Liver (tissue), 9 donors: Measurements from ENCODE around the gene RSPH6A. TPM values are rescaled to one million over a fixed set of nuclear protein-coding genes. Genes with fewer than 3 reads are reported as not detected.

ENCODE experiments used
- DNase-seq: peaks from one replicate; pipeline ENCODE4 v3.0.0-alpha.2; 2017; ENCODE audit warnings: low spot score
- H3K27ac ChIP-seq, 2 donors: one replicate each; pipeline ENCODE4 v1.7.0; 2013; ENCODE audit warnings: inconsistent platforms in 2 of 2, low read length in 2 of 2, control low read depth in 1 of 2, low read depth in 1 of 2, mild to moderate bottlenecking in 1 of 2
- H3K27me3 ChIP-seq, 4 donors: one replicate each; pipeline versions ENCODE4 v1.6.1 to v1.7.0; 2013; ENCODE audit warnings: low read length in 3 of 4, inconsistent platforms in 1 of 4, mild to moderate bottlenecking in 1 of 4, moderate library complexity in 1 of 4; ENCODE audit not compliant: control insufficient read depth in 4 of 4, insufficient read depth in 4 of 4
- H3K36me3 ChIP-seq, 4 donors: one replicate each; pipeline versions ENCODE4 v1.6.1 to v1.7.0; 2013; ENCODE audit warnings: low read length in 3 of 4, mild to moderate bottlenecking in 3 of 4, low read depth in 1 of 4, moderate library complexity in 1 of 4; ENCODE audit not compliant: control insufficient read depth in 4 of 4, insufficient read depth in 3 of 4
- H3K4me1 ChIP-seq, 4 donors: one replicate each; pipeline versions ENCODE4 v1.6.1 to v1.7.0; 2013; ENCODE audit warnings: low read length in 3 of 4, mild to moderate bottlenecking in 3 of 4, moderate library complexity in 1 of 4; ENCODE audit not compliant: control insufficient read depth in 4 of 4, insufficient read depth in 4 of 4
- H3K4me3 ChIP-seq, 3 donors: one replicate each; pipeline versions ENCODE4 v1.6.1 to v1.7.0; 2013; ENCODE audit warnings: low read length in 3 of 3, control low read depth in 1 of 3, low read depth in 1 of 3, mild to moderate bottlenecking in 1 of 3
- H3K9ac ChIP-seq, 2 donors: one replicate each; pipeline ENCODE4 v1.7.0; 2013; ENCODE audit warnings: low read length in 2 of 2, mild to moderate bottlenecking in 2 of 2, moderate library complexity in 2 of 2, control low read depth in 1 of 2, low read depth in 1 of 2
- H3K9me3 ChIP-seq, 4 donors: one replicate each; pipeline versions ENCODE4 v1.6.1 to v1.7.0; 2013; ENCODE audit warnings: low read length in 3 of 4; ENCODE audit not compliant: control insufficient read depth in 4 of 4
- EGR1 ChIP-seq, 2 donors: IDR thresholded peaks; 2 replicates each; pipeline ENCODE4 v1.6.1; 2016 to 2018; ENCODE audit warnings: antibody characterized with exemption in 2 of 2, low read depth in 2 of 2
- FOXA1 ChIP-seq: IDR thresholded peaks from 2 replicates; pipeline ENCODE4 v1.6.1; 2016; ENCODE audit warnings: antibody characterized with exemption
- FOXA2 ChIP-seq: IDR thresholded peaks from 2 replicates; pipeline ENCODE4 v1.6.1; 2016; ENCODE audit warnings: antibody characterized with exemption
- GABPA ChIP-seq, 2 donors: IDR thresholded peaks in 1 of 2; conservative IDR thresholded peaks in 1 of 2; 2 replicates each; pipeline ENCODE4 v1.6.1; 2016; ENCODE audit warnings: antibody characterized with exemption in 2 of 2, mild to moderate bottlenecking in 1 of 2, moderate library complexity in 1 of 2
- HNF4A ChIP-seq, 2 donors: conservative IDR thresholded peaks; 2 replicates each; pipeline ENCODE4 v1.6.1; 2016; ENCODE audit warnings: antibody characterized with exemption in 2 of 2, mild to moderate bottlenecking in 2 of 2
- JUND ChIP-seq, 2 donors: IDR thresholded peaks; 2 replicates each; pipeline ENCODE4 v1.6.1; 2016; ENCODE audit warnings: antibody characterized with exemption in 2 of 2
- NR2F2 ChIP-seq: IDR thresholded peaks from 2 replicates; pipeline ENCODE4 v1.6.1; 2016; ENCODE audit warnings: antibody characterized with exemption
- RAD21 ChIP-seq, 2 donors: IDR thresholded peaks; 2 replicates each; pipeline ENCODE4 v1.6.1; 2016; ENCODE audit warnings: antibody characterized with exemption in 2 of 2, mild to moderate bottlenecking in 2 of 2
- RXRA ChIP-seq, 2 donors: IDR thresholded peaks; 2 replicates each; pipeline ENCODE4 v1.6.1; 2017 to 2018; ENCODE audit warnings: antibody characterized with exemption in 2 of 2, mild to moderate bottlenecking in 1 of 2
- SP1 ChIP-seq: IDR thresholded peaks from 2 replicates; pipeline ENCODE4 v1.6.1; 2018; ENCODE audit warnings: antibody characterized with exemption, mild to moderate bottlenecking
- TAF1 ChIP-seq: conservative IDR thresholded peaks from 2 replicates; pipeline ENCODE4 v1.6.1; 2016; ENCODE audit warnings: antibody characterized with exemption, mild to moderate bottlenecking
- YY1 ChIP-seq: IDR thresholded peaks from 2 replicates; pipeline ENCODE4 v1.6.1; 2016; ENCODE audit warnings: antibody characterized with exemption, mild to moderate bottlenecking
- WGBS: extraction: QIAGEN DNeasy Blood & Tissue Kit; methylation state at CpG from one replicate; pipeline ENCODE4 v1.1.7; 2013; 5-methylcytosine and 5-hydroxymethylcytosine counted together
- polyA plus RNA-seq, 2 donors: library from polyadenylated mRNA; stranded (reverse) in 1 of 2; unstranded in 1 of 2; fragments of 200-250 nt in 1 of 2; fragments of >200 nt in 1 of 2; fragmentation: Nextera tagmentation in 1 of 2; extraction: Ambion mirVana in 1 of 2; gene quantifications; one replicate each; pipeline versions ENCODE4 v1.2.1 to v1.2.3, GENCODE V29; 2013 to 2015
- total RNA-seq, 2 donors: library from RNA; depleted of rRNA; stranded (reverse); fragments of >200 nt; gene quantifications; one replicate each; pipeline ENCODE4 v1.2.3, GENCODE V29; 2014
- TF ChIP-seq, protein P1 (sequence below): IDR thresholded peaks from 2 replicates; pipeline ENCODE4 v1.6.1; 2016; ENCODE audit warnings: antibody characterized with exemption
- TF ChIP-seq, protein P2 (sequence below): IDR thresholded peaks from 2 replicates; pipeline ENCODE4 v1.6.1; 2016; ENCODE audit warnings: antibody characterized with exemption
- TF ChIP-seq, protein P3 (sequence below): fragments of 150-350 bp; IDR thresholded peaks from 2 replicates; pipeline ENCODE4 v1.5.1; 2017; ENCODE audit warnings: improper control_type of control experiment, low read depth, low read length; ENCODE audit not compliant: missing input control
- donor health status: healthy.
- donor health status: healthy.
- donor health status: healthy.
- donor health status: healthy.
- donor health status: healthy.

RSPH6A gene
- total and polyA plus RNA-seq, 4 donors: 0.08 TPM; not detected in 3

DNA sequence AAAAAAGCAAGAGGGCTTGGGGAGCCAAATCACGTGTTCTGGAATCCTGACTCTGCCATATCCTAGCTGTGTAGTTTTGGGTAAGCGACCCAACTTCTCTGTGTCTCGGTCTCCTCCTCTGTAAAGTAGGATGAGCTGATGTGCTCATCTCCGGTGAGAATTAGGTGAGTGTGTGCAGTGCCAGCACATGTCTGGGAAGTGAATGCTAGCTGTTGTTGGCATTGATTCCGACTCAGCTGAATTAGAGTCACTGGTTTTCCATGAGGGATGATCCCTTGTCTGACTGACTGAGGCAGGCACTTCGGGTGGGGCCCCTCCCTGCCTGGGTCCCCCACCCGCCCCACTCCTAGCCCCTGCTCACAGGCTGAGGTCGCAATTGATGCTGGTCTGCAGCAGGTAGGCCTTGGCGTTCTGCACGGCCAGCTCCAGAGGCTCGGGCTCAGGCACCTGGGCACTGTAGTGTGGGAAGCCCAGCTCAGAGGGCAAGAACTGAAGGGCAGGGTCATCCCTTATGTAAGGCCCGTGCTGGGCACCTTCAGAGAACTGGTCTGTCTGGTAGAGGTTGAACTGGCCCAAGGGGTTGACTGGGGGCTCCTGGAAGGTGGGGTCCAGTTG, 835 bp downstream of the RSPH6A start:
- DNase-seq: no peak
- H3K9ac ChIP-seq: no peak overlapping the region
- 84% methylated on average over 12 of the region's 12 CpGs for WGBS
- H3K27me3 ChIP-seq: no peaks in the 10 kb centered on the region
- H3K27ac ChIP-seq: no peak overlapping the region
- H3K36me3 ChIP-seq: peaks cover 0 to 7% (median 2%) of the 10 kb centered on the region in 4 donors
- H3K4me3 ChIP-seq: no peak overlapping the region
- H3K4me1 ChIP-seq: peaks cover 0 to 7% (median 0%) of the 10 kb centered on the region in 4 donors
- TF ChIP-seq, protein P1, sequence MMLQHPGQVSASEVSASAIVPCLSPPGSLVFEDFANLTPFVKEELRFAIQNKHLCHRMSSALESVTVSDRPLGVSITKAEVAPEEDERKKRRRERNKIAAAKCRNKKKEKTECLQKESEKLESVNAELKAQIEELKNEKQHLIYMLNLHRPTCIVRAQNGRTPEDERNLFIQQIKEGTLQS: no peak
- TF ChIP-seq FOXA2: no peak
- no peak for TF ChIP-seq EGR1 (IDR thresholded peaks at IDR 0.05; ENCODE audit: low read depth in 2 of 2)
- no peak for TF ChIP-seq RAD21 (IDR thresholded peaks at IDR 0.05)
- TF ChIP-seq NR2F2: no peak
- no peak for TF ChIP-seq HNF4A (conservative IDR thresholded peaks at IDR 0.05)
- no peak for TF ChIP-seq YY1
- H3K9me3 ChIP-seq: no peaks in the 10 kb centered on the region

DNA sequence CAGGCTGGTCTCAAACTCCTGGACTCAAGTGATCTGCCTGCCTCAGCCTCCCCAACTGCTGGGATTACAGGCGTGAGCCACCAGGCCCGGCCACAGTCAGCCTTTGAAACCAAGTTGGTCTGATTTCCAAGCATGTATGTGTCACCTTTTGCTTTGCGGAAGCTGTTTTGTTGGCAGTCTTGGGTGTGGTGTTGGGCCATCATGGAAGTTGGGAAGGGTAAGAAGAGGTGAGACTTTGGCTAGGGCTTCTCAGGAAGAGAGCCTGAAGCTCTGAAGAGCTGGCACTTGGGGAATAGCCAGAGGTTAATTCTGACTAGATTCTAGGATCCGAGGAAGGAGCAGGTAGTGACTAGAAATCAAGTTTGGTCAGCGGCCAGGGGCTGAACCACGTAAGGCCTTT, 2.8 kb downstream of the RSPH6A start:
- TF ChIP-seq FOXA1 (no peak), RXRA (IDR thresholded peaks at IDR 0.05) (no peak), TAF1 (no peak), RAD21 (IDR thresholded peaks at IDR 0.05) (no peak), GABPA (IDR thresholded peaks at IDR 0.05 in 1 of 2, conservative IDR thresholded peaks at IDR 0.05 in 1 of 2) (no peak), JUND (IDR thresholded peaks at IDR 0.05) (no peak), SP1 (no peak), FOXA2 (no peak), YY1 (no peak), EGR1 (IDR thresholded peaks at IDR 0.05; ENCODE audit: low read depth in 2 of 2) (no peak), HNF4A (conservative IDR thresholded peaks at IDR 0.05) (no peak)
- TF ChIP-seq, protein P1: no peak
- TF ChIP-seq, protein P2, sequence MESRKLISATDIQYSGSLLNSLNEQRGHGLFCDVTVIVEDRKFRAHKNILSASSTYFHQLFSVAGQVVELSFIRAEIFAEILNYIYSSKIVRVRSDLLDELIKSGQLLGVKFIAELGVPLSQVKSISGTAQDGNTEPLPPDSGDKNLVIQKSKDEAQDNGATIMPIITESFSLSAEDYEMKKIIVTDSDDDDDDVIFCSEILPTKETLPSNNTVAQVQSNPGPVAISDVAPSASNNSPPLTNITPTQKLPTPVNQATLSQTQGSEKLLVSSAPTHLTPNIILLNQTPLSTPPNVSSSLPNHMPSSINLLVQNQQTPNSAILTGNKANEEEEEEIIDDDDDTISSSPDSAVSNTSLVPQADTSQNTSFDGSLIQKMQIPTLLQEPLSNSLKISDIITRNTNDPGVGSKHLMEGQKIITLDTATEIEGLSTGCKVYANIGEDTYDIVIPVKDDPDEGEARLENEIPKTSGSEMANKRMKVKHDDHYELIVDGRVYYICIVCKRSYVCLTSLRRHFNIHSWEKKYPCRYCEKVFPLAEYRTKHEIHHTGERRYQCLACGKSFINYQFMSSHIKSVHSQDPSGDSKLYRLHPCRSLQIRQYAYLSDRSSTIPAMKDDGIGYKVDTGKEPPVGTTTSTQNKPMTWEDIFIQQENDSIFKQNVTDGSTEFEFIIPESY: no peak
- TF ChIP-seq, protein P3, sequence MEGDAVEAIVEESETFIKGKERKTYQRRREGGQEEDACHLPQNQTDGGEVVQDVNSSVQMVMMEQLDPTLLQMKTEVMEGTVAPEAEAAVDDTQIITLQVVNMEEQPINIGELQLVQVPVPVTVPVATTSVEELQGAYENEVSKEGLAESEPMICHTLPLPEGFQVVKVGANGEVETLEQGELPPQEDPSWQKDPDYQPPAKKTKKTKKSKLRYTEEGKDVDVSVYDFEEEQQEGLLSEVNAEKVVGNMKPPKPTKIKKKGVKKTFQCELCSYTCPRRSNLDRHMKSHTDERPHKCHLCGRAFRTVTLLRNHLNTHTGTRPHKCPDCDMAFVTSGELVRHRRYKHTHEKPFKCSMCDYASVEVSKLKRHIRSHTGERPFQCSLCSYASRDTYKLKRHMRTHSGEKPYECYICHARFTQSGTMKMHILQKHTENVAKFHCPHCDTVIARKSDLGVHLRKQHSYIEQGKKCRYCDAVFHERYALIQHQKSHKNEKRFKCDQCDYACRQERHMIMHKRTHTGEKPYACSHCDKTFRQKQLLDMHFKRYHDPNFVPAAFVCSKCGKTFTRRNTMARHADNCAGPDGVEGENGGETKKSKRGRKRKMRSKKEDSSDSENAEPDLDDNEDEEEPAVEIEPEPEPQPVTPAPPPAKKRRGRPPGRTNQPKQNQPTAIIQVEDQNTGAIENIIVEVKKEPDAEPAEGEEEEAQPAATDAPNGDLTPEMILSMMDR: no peak
- H3K36me3 ChIP-seq: peaks cover 0 to 5% (median 2%) of the 10 kb centered on the region in 4 donors
- no peak for DNase-seq
- peaks cover 0 to 7% (median 0%) of the 10 kb centered on the region in 4 donors for H3K4me1 ChIP-seq
- no peak overlapping the region for H3K27ac ChIP-seq
- H3K9me3 ChIP-seq: no peaks in the 10 kb centered on the region
- no peak overlapping the region for H3K4me3 ChIP-seq
- H3K9ac ChIP-seq: no peak overlapping the region
- 94% methylated on average over 6 of the region's 6 CpGs for WGBS
- no peaks in the 10 kb centered on the region for H3K27me3 ChIP-seq
